NCI-H446 (cell line): Measurements from ENCODE around the gene MRPL12.

ENCODE experiments used
- DNase-seq, 2 experiments: peaks; one replicate each; lab custom pipeline; 2025; lab: John Stamatoyannopoulos, UW

The MRPL12 gene

GRCh38 chr17:81740395-81740961, 37.3 kb downstream of the MRPL12 start:
- DNase-seq = no peak

- DNase-seq = no peak
Observed at GRCh38 chr17:81741049-81741593, 38.0 kb downstream of the MRPL12 start.

- no peak for DNase-seq
Observed at GRCh38 chr17:81741594-81742452, 38.7 kb downstream of the MRPL12 start.
